ENCODE measurements around the gene TRPV6.

The TRPV6 gene

GRCh38 chr7:142869434-142869833, 16.1 kb downstream of the TRPV6 start:
- no peak for TF ChIP-seq CTCF (IDR thresholded peaks at IDR 0.05)
- TF ChIP-seq ZFX (IDR thresholded peaks at IDR 0.05; ENCODE audit: borderline replicate concordance): no peak
- no peak overlapping the region for H3K27ac ChIP-seq

GRCh38 chr7:142868986-142869415, 16.5 kb downstream of the TRPV6 start:
- no peak for TF ChIP-seq ZFX (IDR thresholded peaks at IDR 0.05; ENCODE audit: borderline replicate concordance)
- no peak for TF ChIP-seq CTCF (IDR thresholded peaks at IDR 0.05)
- H3K27ac ChIP-seq: no peak overlapping the region

DNA sequence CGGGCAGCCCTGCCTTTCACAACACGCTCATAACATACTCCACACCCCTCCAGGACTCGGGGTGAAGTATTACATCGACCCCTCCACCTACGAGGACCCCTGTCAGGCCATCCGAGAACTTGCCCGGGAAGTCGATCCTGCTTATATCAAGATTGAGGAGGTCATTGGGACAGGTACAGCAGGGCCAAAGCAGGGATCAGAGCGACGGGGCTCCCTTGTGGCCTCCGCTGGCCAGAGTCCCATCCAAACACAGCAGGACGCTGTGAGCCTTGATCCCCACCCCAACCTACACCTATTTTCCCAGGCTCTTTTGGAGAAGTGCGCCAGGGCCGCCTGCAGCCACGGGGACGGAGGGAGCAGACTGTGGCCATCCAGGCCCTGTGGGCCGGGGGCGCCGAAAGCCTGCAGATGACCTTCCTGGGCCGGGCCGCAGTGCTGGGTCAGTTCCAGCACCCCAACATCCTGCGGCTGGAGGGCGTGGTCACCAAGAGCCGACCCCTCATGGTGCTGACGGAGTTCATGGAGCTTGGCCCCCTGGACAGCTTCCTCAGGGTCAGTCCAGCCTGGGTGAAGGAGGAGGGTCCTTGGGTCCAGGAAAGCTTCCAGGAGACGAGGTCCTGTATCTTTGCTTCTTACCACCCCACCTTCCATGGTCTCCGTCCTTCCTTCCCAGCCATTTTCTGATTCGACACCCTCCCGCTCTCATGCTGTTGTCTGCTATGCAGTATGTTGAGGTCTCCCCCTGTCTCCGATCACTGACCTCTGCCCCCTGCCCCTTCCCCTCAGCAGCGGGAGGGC, 17.2 kb downstream of the TRPV6 start:
- H3K27ac ChIP-seq: no peak overlapping the region
- TF ChIP-seq CTCF (IDR thresholded peaks at IDR 0.05) (no peak), ZFX (IDR thresholded peaks at IDR 0.05; ENCODE audit: borderline replicate concordance) (no peak)

DNA sequence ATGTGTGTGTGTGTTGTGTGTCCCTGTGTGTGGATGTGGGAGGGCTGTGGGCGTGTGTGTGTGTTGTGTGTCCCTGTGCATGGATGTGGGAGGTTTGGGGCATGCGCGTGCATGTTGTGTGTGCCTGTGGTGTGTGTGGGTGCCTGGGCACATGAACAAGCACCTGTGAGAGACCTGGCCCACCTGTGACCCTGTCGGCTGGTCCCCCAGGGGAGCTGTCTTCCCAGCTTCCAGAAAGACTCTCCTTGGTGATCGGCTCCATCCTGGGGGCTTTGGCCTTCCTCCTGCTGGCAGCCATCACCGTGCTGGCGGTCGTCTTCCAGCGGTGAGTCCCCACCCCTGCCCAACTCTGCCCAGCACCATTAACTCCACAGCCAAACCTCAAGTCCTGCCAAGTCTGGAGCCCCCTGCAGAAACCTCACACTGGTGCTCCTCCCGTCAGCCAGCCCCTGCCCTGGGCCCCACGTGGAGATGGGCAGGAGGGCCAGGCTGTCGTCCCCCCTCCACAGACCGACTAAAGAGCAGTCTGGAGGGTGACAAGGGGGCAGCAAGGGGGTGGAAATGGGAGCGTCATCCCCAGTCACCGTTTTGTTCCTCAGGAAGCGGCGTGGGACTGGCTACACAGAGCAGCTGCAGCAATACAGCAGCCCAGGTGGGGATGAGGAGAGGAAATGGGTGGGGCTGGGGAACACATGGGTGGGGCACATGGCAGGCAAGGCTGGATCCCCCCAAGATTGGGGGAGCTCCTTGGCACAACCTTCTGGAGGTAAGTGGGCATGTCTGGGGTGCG, 18.0 kb downstream of the TRPV6 start:
- TF ChIP-seq CTCF (IDR thresholded peaks at IDR 0.05): no peak
- no peak overlapping the region for H3K27ac ChIP-seq

DNA sequence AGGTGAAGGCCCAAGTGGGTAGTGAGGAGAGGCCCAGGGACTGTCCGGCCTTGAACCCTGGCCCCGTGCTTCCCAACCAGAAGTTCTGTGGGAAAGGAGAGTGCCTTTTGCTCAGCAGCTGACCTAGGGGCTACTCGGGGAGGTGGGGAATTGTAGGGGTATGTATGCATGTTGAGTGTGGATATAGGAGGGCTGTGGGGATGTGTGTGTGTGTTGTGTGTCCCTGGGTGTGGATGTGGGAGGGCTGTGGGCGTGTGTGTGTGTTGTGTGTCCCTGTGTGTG, 18.5 kb downstream of the TRPV6 start:
- TF ChIP-seq CTCF (IDR thresholded peaks at IDR 0.05) (no peak), ZFX (IDR thresholded peaks at IDR 0.05; ENCODE audit: borderline replicate concordance) (no peak)
- H3K27ac ChIP-seq: no peak overlapping the region

DNA sequence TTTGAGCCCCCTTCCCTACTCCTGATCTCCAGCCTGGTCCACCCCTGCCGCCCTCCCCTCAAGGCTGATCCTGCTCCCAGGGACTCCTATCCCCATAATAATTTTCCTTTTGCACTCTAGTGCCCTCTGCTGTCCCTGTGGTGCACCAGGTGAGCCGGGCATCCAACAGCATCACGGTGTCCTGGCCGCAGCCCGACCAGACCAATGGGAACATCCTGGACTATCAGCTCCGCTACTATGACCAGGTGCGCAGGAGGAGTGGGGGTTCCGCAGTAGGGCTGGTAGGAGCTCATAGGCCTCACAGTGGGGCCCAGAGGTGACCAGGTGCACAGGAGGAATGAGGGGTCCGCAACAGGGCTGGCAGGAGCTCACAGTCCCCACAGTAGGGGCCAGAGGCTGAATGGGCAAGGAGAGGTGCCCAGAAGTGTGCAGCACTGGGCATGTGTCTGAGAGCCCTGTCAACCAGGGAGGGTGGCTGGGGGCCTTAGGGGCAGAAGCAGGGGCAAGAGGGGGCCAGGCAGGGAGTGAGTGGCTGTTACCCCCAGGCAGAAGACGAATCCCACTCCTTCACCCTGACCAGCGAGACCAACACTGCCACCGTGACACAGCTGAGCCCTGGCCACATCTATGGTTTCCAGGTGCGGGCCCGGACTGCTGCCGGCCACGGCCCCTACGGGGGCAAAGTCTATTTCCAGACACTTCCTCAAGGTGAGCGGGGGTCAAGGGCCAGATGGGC, 19.0 kb downstream of the TRPV6 start:
- no peak overlapping the region for H3K27ac ChIP-seq
- TF ChIP-seq ZFX (IDR thresholded peaks at IDR 0.05; ENCODE audit: borderline replicate concordance) (no peak), CTCF (IDR thresholded peaks at IDR 0.05) (peak; percentile 93)
